ENCODE data around the gene SMOC2.

DNA sequence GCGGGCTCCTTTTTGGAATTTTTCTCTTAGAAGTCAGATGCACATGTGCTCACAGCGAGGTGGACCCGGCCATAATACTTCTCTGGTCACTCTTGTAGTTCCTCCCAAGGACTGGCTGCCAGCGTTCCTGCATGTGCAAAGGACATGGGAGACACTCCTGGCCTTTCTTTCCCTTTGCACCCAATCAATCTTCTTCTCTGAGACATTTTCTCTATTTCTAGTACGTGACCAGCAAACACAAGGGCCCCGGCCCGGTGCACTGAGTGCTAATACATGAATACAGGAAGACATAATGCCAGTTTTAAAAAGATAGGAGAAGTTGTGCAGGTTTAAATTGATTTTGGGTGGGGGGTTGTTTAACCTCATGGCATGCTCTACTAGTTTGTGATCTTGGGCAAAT lies 233.6 kb downstream of the SMOC2 start:
- TF ChIP-seq POLR2A (IDR thresholded peaks at IDR 0.05; ENCODE audit: borderline replicate concordance, extremely low read depth, insufficient read depth, insufficient read length) (no peak), SIN3A (IDR thresholded peaks at IDR 0.05; ENCODE audit: low read depth) (no peak), CEBPB (IDR thresholded peaks at IDR 0.05; ENCODE audit: low read depth) (no peak), ZFX (IDR thresholded peaks at IDR 0.05) (no peak), POLR2AphosphoS5 (IDR thresholded peaks at IDR 0.05; ENCODE audit: low read depth, low read length) (no peak), ELF1 (IDR thresholded peaks at IDR 0.05; ENCODE audit: borderline replicate concordance, low read depth) (no peak), RAD21 (IDR thresholded peaks at IDR 0.05; ENCODE audit: low read depth) (no peak), TCF7L2 (IDR thresholded peaks at IDR 0.05; ENCODE audit: borderline replicate concordance, extremely low read depth, insufficient read depth, insufficient read length) (no peak), SRF (IDR thresholded peaks at IDR 0.05; ENCODE audit: low read depth) (no peak), EZH2 (IDR thresholded peaks at IDR 0.05) (no peak), SP1 (IDR thresholded peaks at IDR 0.05; ENCODE audit: low read depth) (no peak)
- TF ChIP-seq, protein P1, sequence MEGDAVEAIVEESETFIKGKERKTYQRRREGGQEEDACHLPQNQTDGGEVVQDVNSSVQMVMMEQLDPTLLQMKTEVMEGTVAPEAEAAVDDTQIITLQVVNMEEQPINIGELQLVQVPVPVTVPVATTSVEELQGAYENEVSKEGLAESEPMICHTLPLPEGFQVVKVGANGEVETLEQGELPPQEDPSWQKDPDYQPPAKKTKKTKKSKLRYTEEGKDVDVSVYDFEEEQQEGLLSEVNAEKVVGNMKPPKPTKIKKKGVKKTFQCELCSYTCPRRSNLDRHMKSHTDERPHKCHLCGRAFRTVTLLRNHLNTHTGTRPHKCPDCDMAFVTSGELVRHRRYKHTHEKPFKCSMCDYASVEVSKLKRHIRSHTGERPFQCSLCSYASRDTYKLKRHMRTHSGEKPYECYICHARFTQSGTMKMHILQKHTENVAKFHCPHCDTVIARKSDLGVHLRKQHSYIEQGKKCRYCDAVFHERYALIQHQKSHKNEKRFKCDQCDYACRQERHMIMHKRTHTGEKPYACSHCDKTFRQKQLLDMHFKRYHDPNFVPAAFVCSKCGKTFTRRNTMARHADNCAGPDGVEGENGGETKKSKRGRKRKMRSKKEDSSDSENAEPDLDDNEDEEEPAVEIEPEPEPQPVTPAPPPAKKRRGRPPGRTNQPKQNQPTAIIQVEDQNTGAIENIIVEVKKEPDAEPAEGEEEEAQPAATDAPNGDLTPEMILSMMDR (IDR thresholded peaks at IDR 0.05 in 2 of 3, conservative IDR thresholded peaks at IDR 0.05 in 1 of 3; ENCODE audit: borderline replicate concordance in 1 of 3, insufficient read depth in 1 of 3, low read depth in 2 of 3, low read length in 2 of 3), result no peak
- TF ChIP-seq, protein P2, sequence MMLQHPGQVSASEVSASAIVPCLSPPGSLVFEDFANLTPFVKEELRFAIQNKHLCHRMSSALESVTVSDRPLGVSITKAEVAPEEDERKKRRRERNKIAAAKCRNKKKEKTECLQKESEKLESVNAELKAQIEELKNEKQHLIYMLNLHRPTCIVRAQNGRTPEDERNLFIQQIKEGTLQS (IDR thresholded peaks at IDR 0.05), result no peak
- TF ChIP-seq, protein P3, sequence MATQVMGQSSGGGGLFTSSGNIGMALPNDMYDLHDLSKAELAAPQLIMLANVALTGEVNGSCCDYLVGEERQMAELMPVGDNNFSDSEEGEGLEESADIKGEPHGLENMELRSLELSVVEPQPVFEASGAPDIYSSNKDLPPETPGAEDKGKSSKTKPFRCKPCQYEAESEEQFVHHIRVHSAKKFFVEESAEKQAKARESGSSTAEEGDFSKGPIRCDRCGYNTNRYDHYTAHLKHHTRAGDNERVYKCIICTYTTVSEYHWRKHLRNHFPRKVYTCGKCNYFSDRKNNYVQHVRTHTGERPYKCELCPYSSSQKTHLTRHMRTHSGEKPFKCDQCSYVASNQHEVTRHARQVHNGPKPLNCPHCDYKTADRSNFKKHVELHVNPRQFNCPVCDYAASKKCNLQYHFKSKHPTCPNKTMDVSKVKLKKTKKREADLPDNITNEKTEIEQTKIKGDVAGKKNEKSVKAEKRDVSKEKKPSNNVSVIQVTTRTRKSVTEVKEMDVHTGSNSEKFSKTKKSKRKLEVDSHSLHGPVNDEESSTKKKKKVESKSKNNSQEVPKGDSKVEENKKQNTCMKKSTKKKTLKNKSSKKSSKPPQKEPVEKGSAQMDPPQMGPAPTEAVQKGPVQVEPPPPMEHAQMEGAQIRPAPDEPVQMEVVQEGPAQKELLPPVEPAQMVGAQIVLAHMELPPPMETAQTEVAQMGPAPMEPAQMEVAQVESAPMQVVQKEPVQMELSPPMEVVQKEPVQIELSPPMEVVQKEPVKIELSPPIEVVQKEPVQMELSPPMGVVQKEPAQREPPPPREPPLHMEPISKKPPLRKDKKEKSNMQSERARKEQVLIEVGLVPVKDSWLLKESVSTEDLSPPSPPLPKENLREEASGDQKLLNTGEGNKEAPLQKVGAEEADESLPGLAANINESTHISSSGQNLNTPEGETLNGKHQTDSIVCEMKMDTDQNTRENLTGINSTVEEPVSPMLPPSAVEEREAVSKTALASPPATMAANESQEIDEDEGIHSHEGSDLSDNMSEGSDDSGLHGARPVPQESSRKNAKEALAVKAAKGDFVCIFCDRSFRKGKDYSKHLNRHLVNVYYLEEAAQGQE (IDR thresholded peaks at IDR 0.05; ENCODE audit: low read depth), result no peak
